A673 (cell line): ENCODE results near the gene NINJ1. TPM values are rescaled to one million over a fixed set of nuclear protein-coding genes. Genes with fewer than 3 reads are reported as not detected.

Experiments used
- BruUV-seq: library from RNA; stranded (reverse); fragments of 400-500 nt; replicated peaks from 2 replicates; lab custom pipeline; 2021; lab: Mats Ljungman, UMichigan
- CTCF ChIA-PET: fragments of 300-600 bp; sonication (Branson Sonifier 250); formaldehyde crosslinking; loops from one replicate; lab custom pipeline; 2022; ENCODE audit warnings: antibody characterized with exemption; lab: Charles Lee
- POLR2A ChIA-PET: fragments of 300-600 bp; sonication (Branson Sonifier 250); formaldehyde crosslinking; loops from one replicate; lab custom pipeline; 2022; ENCODE audit warnings: antibody characterized with exemption; ENCODE audit not compliant: low non-redundant PET; lab: Charles Lee
- DNase-seq: peaks from one replicate; pipeline ENCODE4 v3.0.0-alpha.2; 2015; ENCODE audit warnings: low spot score
- H3K27ac ChIP-seq: fragments of 200-600 bp; sonication (generic); 2 replicates; pipeline ENCODE4 v1.5.1; 2016; ENCODE audit warnings: mixed run types, low read depth, mild to moderate bottlenecking, mixed read lengths, antibody characterized with exemption, low read length; ENCODE audit not compliant: poor library complexity, severe bottlenecking
- H3K27me3 ChIP-seq: fragments of 200-600 bp; sonication (generic); replicated peaks from 2 replicates; pipeline ENCODE4 v1.6.1; 2017; ENCODE audit warnings: mixed run types, low read depth, mild to moderate bottlenecking, mixed read lengths, antibody characterized with exemption, low read length; ENCODE audit not compliant: insufficient read depth, poor library complexity
- H3K36me3 ChIP-seq: fragments of 200-600 bp; sonication (generic); 2 replicates; pipeline ENCODE4 v1.6.1; 2016; ENCODE audit warnings: mixed run types, mild to moderate bottlenecking, mixed read lengths, antibody characterized with exemption, low read length; ENCODE audit not compliant: insufficient read depth, poor library complexity, severe bottlenecking
- H3K4me1 ChIP-seq: fragments of 200-600 bp; sonication (generic); 2 replicates; pipeline ENCODE4 v1.6.1; 2017; ENCODE audit warnings: mixed run types, mild to moderate bottlenecking, mixed read lengths, antibody characterized with exemption, low read length; ENCODE audit not compliant: insufficient read depth, poor library complexity, severe bottlenecking
- H3K4me3 ChIP-seq: fragments of 200-600 bp; sonication (generic); 2 replicates; pipeline ENCODE4 v1.5.1; 2016; ENCODE audit warnings: low read depth, mixed run types, mild to moderate bottlenecking, mixed read lengths, low read length; ENCODE audit not compliant: poor library complexity, severe bottlenecking
- H3K9me3 ChIP-seq: fragments of 200-600 bp; sonication (generic); 2 replicates; pipeline ENCODE4 v1.6.1; 2016; ENCODE audit warnings: mixed run types, low read depth, mild to moderate bottlenecking, mixed read lengths, antibody characterized with exemption, low read length; ENCODE audit not compliant: poor library complexity, severe bottlenecking
- CTCF ChIP-seq: fragments of 300-800, 200-600 bp; sonication (generic); conservative IDR thresholded peaks from 2 replicates; pipeline ENCODE4 v1.5.1; 2017; ENCODE audit warnings: low read depth, mild to moderate bottlenecking, antibody characterized with exemption, low read length, moderate library complexity, mixed read lengths
- EZH2 ChIP-seq: fragments of 200-600 bp; sonication (generic); IDR thresholded peaks from 2 replicates; pipeline ENCODE4 v1.6.1; 2017; ENCODE audit warnings: borderline replicate concordance, low read depth, mild to moderate bottlenecking, mixed read lengths, antibody characterized with exemption, low read length; ENCODE audit not compliant: poor library complexity, severe bottlenecking
- intact Hi-C: fragments of 100-400 bp; cut with micrococcal nuclease; formaldehyde crosslinking; loops from one replicate; pipeline ENCODE4 v1.10.0; 2022; ENCODE audit not compliant: unreplicated experiment
- total RNA-seq: library from RNA; stranded (reverse); gene quantifications from 2 replicates; pipeline ENCODE4 v1.2.3, GENCODE V29; 2021

Gene NINJ1
- total RNA-seq, 1 experiment from 2014 or later, result 9.2 TPM

DNA sequence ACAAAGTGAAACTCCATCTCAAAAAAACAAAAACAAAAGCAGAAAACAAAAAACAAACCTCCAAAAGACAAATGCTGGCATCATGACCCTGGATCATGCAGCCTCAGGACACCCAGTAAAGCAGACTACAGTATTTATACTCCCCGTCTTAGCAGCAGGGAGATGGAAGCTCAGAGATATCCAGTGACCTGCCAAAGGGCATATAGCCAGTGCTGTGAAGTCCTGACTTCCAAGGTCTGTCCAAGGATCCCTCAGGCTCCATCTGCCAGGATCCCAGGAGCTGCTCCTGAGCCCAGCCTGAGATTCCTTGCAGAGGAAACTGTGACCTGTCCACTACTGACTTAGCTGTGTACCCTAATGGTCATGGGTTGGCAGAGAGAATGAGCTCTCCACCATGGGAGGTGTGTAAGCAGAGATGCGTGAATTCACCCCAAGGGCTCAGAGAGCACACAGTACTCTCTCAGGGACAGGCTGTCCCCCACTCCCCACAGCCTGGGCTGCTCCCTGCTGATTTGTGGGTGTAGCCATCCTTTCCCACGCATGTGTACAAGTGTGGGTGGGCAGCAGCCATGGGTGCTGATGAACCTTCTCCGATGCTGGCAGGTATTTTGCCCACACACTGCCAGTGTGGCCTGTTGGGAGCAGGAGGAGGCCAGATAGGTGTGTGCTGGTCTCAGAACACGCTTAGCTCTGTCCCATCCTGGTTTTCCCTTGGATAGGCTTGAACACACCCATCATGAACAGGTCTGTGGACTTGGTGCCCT lies 47.8 kb upstream of the NINJ1 start:
- Histone ChIP-seq H3K4me1 (peaks cover 8% of the 10 kb centered on the region), H3K36me3 (no peaks in the 10 kb centered on the region), H3K4me3 (no peak overlapping the region), H3K9me3 (no peaks in the 10 kb centered on the region), H3K27ac (no peak overlapping the region), H3K27me3 (peaks cover 30% of the 10 kb centered on the region)
- intact Hi-C loops, result no loop called here
- no peak for DNase-seq
- ChIA-PET CTCF (no interaction called here), POLR2A (no interaction called here)
- no peak for TF ChIP-seq EZH2
- no peak for TF ChIP-seq CTCF
- no TSS peak for BruUV-seq

GRCh38 chr9:93180938-93181337 lies 46.9 kb upstream of the NINJ1 start:
- TF ChIP-seq EZH2 (no peak), CTCF (no peak)
- ChIA-PET POLR2A (no interaction called here), CTCF (no interaction called here)
- Histone ChIP-seq H3K27ac (no peak overlapping the region), H3K4me3 (no peak overlapping the region), H3K27me3 (peaks cover 30% of the 10 kb centered on the region), H3K36me3 (no peaks in the 10 kb centered on the region), H3K9me3 (no peaks in the 10 kb centered on the region), H3K4me1 (peaks cover 8% of the 10 kb centered on the region)
- no TSS peak for BruUV-seq
- no peak for DNase-seq
- intact Hi-C loops, result no loop called here

GRCh38 chr9:93178851-93179786 lies 45.1 kb upstream of the NINJ1 start:
- H3K27me3 ChIP-seq, result peaks cover 23% of the 10 kb centered on the region
- H3K4me3 ChIP-seq, result no peak overlapping the region
- DNase-seq, result no peak
- TF ChIP-seq CTCF, result no peak
- no peaks in the 10 kb centered on the region for H3K36me3 ChIP-seq
- no peaks in the 10 kb centered on the region for H3K9me3 ChIP-seq
- BruUV-seq, result no TSS peak
- H3K27ac ChIP-seq, result no peak overlapping the region
- ChIA-PET CTCF (no interaction called here), POLR2A (interaction anchor here (0.5 kb wide), 1 partner anchor 62 kb away, joined by 3 read pairs; no protein-coding TSS in a partner anchor)
- H3K4me1 ChIP-seq, result peaks cover 4% of the 10 kb centered on the region
- intact Hi-C loops, result no loop called here
